HepG2 (cell line): ENCODE results near the gene IL4I1. TPM values are rescaled to one million over a fixed set of nuclear protein-coding genes. Genes with fewer than 3 reads are reported as not detected.

Source experiments
- ATAC-seq: fragments of 200-7000 bp; cut with Tn5 transposase; 3 replicates; pipeline ENCODE4 v1.9.1; 2020; ENCODE audit warnings: mild to moderate bottlenecking, moderate library complexity
- BruUV-seq: library from RNA; stranded (reverse); fragments of 400-500 nt; replicated peaks from 2 replicates; lab custom pipeline; 2021; lab: Mats Ljungman, UMichigan
- CTCF ChIA-PET: fragments of 300-600 bp; formaldehyde crosslinking; extraction: SDS; loops from one replicate; lab custom pipeline; 2021; ENCODE audit warnings: low total read pairs, inconsistent platforms, low intra/inter-chr PET ratio; lab: Yijun Ruan, JAX
- POLR2A ChIA-PET: fragments of 350-600 bp; sonication (Branson Sonifier 250); formaldehyde crosslinking; loops from one replicate; lab custom pipeline; 2020; ENCODE audit warnings: antibody characterized with exemption, inconsistent platforms; lab: Yijun Ruan, JAX
- DNase-seq: peaks from one replicate; pipeline ENCODE4 v3.0.0-alpha.2; 2015; ENCODE audit warnings: low spot score
- FAIRE-seq: peaks from 3 replicates; lab custom pipeline; 2011; peaks lifted over from hg19 to GRCh38; lab: Jason Lieb, UNC
- H2AFZ ChIP-seq: one replicate; pipeline ENCODE4 v1.6.1; 2011; ENCODE audit warnings: low read length, inconsistent platforms
- H3K27ac ChIP-seq: fragments of 300-600 bp; 3 replicates; pipeline ENCODE4 v1.8.0; 2011; ENCODE audit warnings: mixed run types, mild to moderate bottlenecking, mixed read lengths, low read length, inconsistent platforms; ENCODE audit not compliant: insufficient read depth; ENCODE audit errors: extremely low read length
- H3K27me3 ChIP-seq, 2 experiments: fragments of 200-600 bp in 1 of 2; 2 replicates in 1 of 2; 3 replicates in 1 of 2; pipeline versions ENCODE4 v1.6.0 to v1.8.0; 2011; ENCODE audit warnings: low read length in 2 of 2, mild to moderate bottlenecking in 2 of 2, moderate library complexity in 2 of 2, inconsistent platforms in 1 of 2; ENCODE audit not compliant: insufficient read depth in 2 of 2, control insufficient read depth in 1 of 2
- H3K36me3 ChIP-seq, 2 experiments: fragments of 200-600 bp in 1 of 2; replicated peaks in 1 of 2; 2 replicates in 1 of 2; 3 replicates in 1 of 2; pipeline versions ENCODE4 v1.5.1 to v1.8.0; 2011; ENCODE audit warnings: low read length in 2 of 2, inconsistent platforms in 1 of 2; ENCODE audit not compliant: insufficient read depth in 2 of 2, control insufficient read depth in 1 of 2
- H3K4me1 ChIP-seq: 2 replicates; pipeline ENCODE4 v1.5.1; 2012; ENCODE audit warnings: low read length, inconsistent platforms; ENCODE audit not compliant: insufficient read depth
- H3K4me2 ChIP-seq: 2 replicates; pipeline ENCODE4 v1.6.0; 2011; ENCODE audit warnings: low read depth, low read length, inconsistent platforms
- H3K4me3 ChIP-seq, 3 experiments: fragments of 200-600 bp in 1 of 3; sonication (generic), shearing (Covaris generic) in 1 of 3; replicated peaks in 1 of 3; 2 replicates each; pipeline ENCODE4 v1.5.1; 2011 to 2016; ENCODE audit warnings: low read length in 3 of 3, inconsistent platforms in 2 of 3, low read depth in 2 of 3, mild to moderate bottlenecking in 2 of 3, control low read depth in 1 of 3, mixed read lengths in 1 of 3; ENCODE audit not compliant: insufficient read depth in 1 of 3
- H3K79me2 ChIP-seq: one replicate; pipeline ENCODE4 v1.6.1; 2011; ENCODE audit warnings: low read length, inconsistent platforms; ENCODE audit not compliant: insufficient read depth
- H3K9ac ChIP-seq: 2 replicates; pipeline ENCODE4 v1.6.0; 2011; ENCODE audit warnings: mild to moderate bottlenecking, low read depth, low read length, inconsistent platforms; ENCODE audit not compliant: insufficient read depth
- H3K9me3 ChIP-seq: 2 replicates; pipeline ENCODE4 v1.5.1; 2012; ENCODE audit warnings: mild to moderate bottlenecking, low read length
- H4K20me1 ChIP-seq: 2 replicates; pipeline ENCODE4 v1.6.0; 2011; ENCODE audit warnings: inconsistent platforms, mild to moderate bottlenecking, low read length, moderate library complexity; ENCODE audit not compliant: insufficient read depth
- FOXO1 ChIP-seq: sonication (generic); formaldehyde crosslinking; IDR thresholded peaks from 2 replicates; pipeline ENCODE4 v1.4.0; 2020; ENCODE audit warnings: missing genetic modification reagents
- KMT2A ChIP-seq: sonication (generic); formaldehyde crosslinking; IDR thresholded peaks from 2 replicates; pipeline ENCODE4 v1.4.0; 2020; ENCODE audit warnings: missing genetic modification reagents
- MAZ ChIP-seq, 2 experiments: sonication (generic) in 1 of 2; formaldehyde crosslinking in 1 of 2; IDR thresholded peaks; 2 replicates each; pipeline versions ENCODE4 v1.5.0 to v1.6.1; 2012 to 2020; ENCODE audit warnings: low read depth in 2 of 2, mild to moderate bottlenecking in 2 of 2, borderline replicate concordance in 1 of 2, improper control_type of control experiment in 1 of 2, low read length in 1 of 2, missing genetic modification reagents in 1 of 2, moderate library complexity in 1 of 2
- PHF21A ChIP-seq: sonication (generic); formaldehyde crosslinking; IDR thresholded peaks from 2 replicates; pipeline ENCODE4 v1.5.0; 2020; ENCODE audit warnings: mild to moderate bottlenecking, missing genetic modification reagents
- SP140L ChIP-seq: sonication (generic); formaldehyde crosslinking; IDR thresholded peaks from 2 replicates; pipeline ENCODE4 v1.4.0; 2020; ENCODE audit warnings: missing genetic modification reagents, borderline replicate concordance
- ZKSCAN5 ChIP-seq: sonication (generic); formaldehyde crosslinking; IDR thresholded peaks from 2 replicates; pipeline ENCODE4 v1.5.1; 2020; ENCODE audit warnings: mild to moderate bottlenecking, missing genetic modification reagents
- ZNF264 ChIP-seq: sonication (generic); formaldehyde crosslinking; IDR thresholded peaks from 2 replicates; pipeline ENCODE4 v1.4.0; 2020; ENCODE audit warnings: missing genetic modification reagents
- ZNF589 ChIP-seq: sonication (generic); formaldehyde crosslinking; conservative IDR thresholded peaks from 2 replicates; pipeline ENCODE4 v1.8.0; 2022; ENCODE audit warnings: mild to moderate bottlenecking, moderate library complexity, missing genetic modification reagents
- ZNF75D ChIP-seq: sonication (generic); formaldehyde crosslinking; IDR thresholded peaks from 2 replicates; pipeline ENCODE4 v1.8.1; 2023; ENCODE audit warnings: missing genetic modification reagents, mild to moderate bottlenecking, borderline replicate concordance
- ZNF775 ChIP-seq: sonication (generic); formaldehyde crosslinking; IDR thresholded peaks from 2 replicates; pipeline ENCODE4 v1.4.0; 2020; ENCODE audit warnings: missing genetic modification reagents, mild to moderate bottlenecking, moderate library complexity, borderline replicate concordance
- WGBS: methylation state at CpG from one replicate; pipeline ENCODE4 v1.1.6; 2017; ENCODE audit warnings: low lambda C conversion rate; 5-methylcytosine and 5-hydroxymethylcytosine counted together
- in situ Hi-C: cut with HindIII; loops from 2 replicates; pipeline ENCODE4 v1.10.0; 2017; ENCODE audit warnings: low pct_unique_long_range_greater_than_20kb; ENCODE audit not compliant: extremely low pct_ligation_motif_present
- intact Hi-C: fragments of 100-400 bp; cut with micrococcal nuclease; formaldehyde crosslinking; loops from one replicate; pipeline ENCODE4 v1.10.0; 2022; ENCODE audit not compliant: unreplicated experiment
- polyA plus RNA-seq, 8 experiments: library from polyadenylated mRNA; depleted of rRNA in 3 of 8; stranded (reverse) in 7 of 8; unstranded in 1 of 8; fragments of >200 nt; fragmentation: Illumina TruSeq in 4 of 8; extraction: Trizol in 4 of 8; gene quantifications; 2 replicates each; pipeline versions ENCODE4 v1.2.1 to v1.2.3, GENCODE V29; 2011 to 2016; ENCODE audit warnings: low read depth in 4 of 8, missing spikeins in 1 of 8, mixed read lengths in 1 of 8; ENCODE audit not compliant: insufficient read depth in 1 of 8
- total RNA-seq, 5 experiments: library from RNA; depleted of rRNA; stranded (reverse); fragments of >200 nt; fragmentation: Illumina TruSeq; extraction: Trizol; gene quantifications; 2 replicates each; pipeline ENCODE4 v1.2.3, GENCODE V29; 2016; ENCODE audit warnings: low read depth in 1 of 5
- TF ChIP-seq, protein P1 (sequence below): sonication (generic); formaldehyde crosslinking; IDR thresholded peaks from 2 replicates; pipeline ENCODE4 v1.9.0; 2021; ENCODE audit warnings: missing genetic modification reagents, borderline replicate concordance
- TF ChIP-seq, protein P2 (sequence below): sonication (generic); formaldehyde crosslinking; IDR thresholded peaks from 2 replicates; pipeline ENCODE4 v1.5.0; 2020; ENCODE audit warnings: missing genetic modification reagents
- TF ChIP-seq, protein P3 (sequence below): IDR thresholded peaks from 2 replicates; pipeline ENCODE4 v1.6.1; 2016
- TF ChIP-seq, protein P4 (sequence below): sonication (generic); formaldehyde crosslinking; IDR thresholded peaks from 2 replicates; pipeline ENCODE4 v1.4.0; 2020; ENCODE audit warnings: missing genetic modification reagents, mild to moderate bottlenecking, borderline replicate concordance

The IL4I1 gene
- total and polyA plus RNA-seq, 2 of the 13 experiments (the other 11 are each of a cell fraction or from before 2014, with no cell fraction given): not detected

DNA sequence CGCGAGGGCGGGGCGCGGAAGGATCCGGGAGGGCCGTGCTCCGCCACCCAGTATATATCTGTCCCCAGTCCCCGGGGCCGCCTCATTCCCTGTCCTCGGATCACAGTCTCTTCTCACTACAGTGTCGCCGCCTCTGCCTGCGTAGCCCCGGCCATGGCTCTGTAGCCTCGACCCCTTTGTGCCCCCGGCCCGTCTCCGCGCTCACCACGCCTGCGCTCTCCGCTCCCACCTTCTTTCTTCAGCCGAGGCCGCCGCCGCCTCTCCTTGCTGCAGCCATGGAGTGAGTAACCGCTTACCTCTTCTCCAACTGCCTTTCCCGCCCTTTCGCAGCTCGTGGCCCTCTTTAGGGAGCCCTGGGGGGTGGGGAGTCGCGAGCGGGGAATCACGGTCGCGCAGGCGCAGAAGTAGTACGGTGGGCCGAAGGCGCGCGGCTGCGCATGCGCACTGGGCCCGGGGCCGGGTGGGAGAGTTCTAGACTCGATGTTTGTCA is 32.5 kb upstream of the IL4I1 start, which contains the start of the genes ATF5 and NUP62:
ATF5 (plus strand) TSS at position 85 of the 490 bp plus-strand sequence. CDS start 1,646 bp downstream, outside the sequence.
NUP62 (minus strand) TSS at position 384 of the 490 bp plus-strand sequence. CDS start 19,697 bp downstream, outside the sequence.
- Histone ChIP-seq H3K4me1 (peaks cover 27% of the 10 kb centered on the region), H3K9me3 (no peaks in the 10 kb centered on the region), H2AFZ (no peak within 1 kb of the TSS), H3K79me2 (peaks cover 35% of the 10 kb centered on the region), H3K4me2 (peak within 1 kb of the TSS; percentile 94), H3K9ac (peak within 1 kb of the TSS; percentile 95), H4K20me1 (no peaks in the 10 kb centered on the region), H3K27me3 (no peaks in the 10 kb centered on the region; a peak in 1 of 5 replicates), H3K4me3 (peak within 1 kb of the TSS; percentile 71 to 95 (median 89)), H3K36me3 (peaks cover 10 to 25% of the 10 kb centered on the region in 2 experiments; a peak in 4 of 5 replicates), H3K27ac (peak within 1 kb of the TSS; percentile 94)
- POLR2A ChIA-PET: interaction anchor here (0.7 to 3.5 kb wide), 16 partner anchors 11 to 253 kb away, joined by 3 to 22 read pairs (median 6); partner anchors contain the start of genes AKT1S1, AP2A1, PRMT1 and PTOV1
- whole genome bisulfite sequencing: 1% methylated on average over 36 of the region's 48 CpGs
- DNase-seq: peak; percentile 80
- CTCF ChIA-PET: no interaction called here
- TSS peak; percentile 89 for BruUV-seq
- intact Hi-C loops: no loop called here
- peak; percentile 56 for FAIRE-seq
- in situ Hi-C loops: no loop called here
- ATAC-seq: peak; percentile 69
- TF ChIP-seq, protein P1, sequence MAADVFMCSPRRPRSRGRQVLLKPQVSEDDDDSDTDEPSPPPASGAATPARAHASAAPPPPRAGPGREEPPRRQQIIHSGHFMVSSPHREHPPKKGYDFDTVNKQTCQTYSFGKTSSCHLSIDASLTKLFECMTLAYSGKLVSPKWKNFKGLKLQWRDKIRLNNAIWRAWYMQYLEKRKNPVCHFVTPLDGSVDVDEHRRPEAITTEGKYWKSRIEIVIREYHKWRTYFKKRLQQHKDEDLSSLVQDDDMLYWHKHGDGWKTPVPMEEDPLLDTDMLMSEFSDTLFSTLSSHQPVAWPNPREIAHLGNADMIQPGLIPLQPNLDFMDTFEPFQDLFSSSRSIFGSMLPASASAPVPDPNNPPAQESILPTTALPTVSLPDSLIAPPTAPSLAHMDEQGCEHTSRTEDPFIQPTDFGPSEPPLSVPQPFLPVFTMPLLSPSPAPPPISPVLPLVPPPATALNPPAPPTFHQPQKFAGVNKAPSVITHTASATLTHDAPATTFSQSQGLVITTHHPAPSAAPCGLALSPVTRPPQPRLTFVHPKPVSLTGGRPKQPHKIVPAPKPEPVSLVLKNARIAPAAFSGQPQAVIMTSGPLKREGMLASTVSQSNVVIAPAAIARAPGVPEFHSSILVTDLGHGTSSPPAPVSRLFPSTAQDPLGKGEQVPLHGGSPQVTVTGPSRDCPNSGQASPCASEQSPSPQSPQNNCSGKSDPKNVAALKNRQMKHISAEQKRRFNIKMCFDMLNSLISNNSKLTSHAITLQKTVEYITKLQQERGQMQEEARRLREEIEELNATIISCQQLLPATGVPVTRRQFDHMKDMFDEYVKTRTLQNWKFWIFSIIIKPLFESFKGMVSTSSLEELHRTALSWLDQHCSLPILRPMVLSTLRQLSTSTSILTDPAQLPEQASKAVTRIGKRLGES (CRISPR knock-in tag): peak; percentile 76
- peak; percentile 93; the same call in 1 of the 2 replicates for TF ChIP-seq SP140L (CRISPR knock-in tag)
- no peak for TF ChIP-seq ZNF775 (CRISPR knock-in tag)
- TF ChIP-seq FOXO1 (CRISPR knock-in tag): 0 out of 2 replicates have a peak, but pooled peaks have one; percentile 16
- TF ChIP-seq ZKSCAN5 (CRISPR knock-in tag): 0 out of 2 replicates have a peak, but pooled peaks have one; percentile 6
- TF ChIP-seq MAZ (IDR thresholded peaks at IDR 0.05; ENCODE audit: borderline replicate concordance, low read depth, low read length): no peak
- 0 out of 2 replicates have a peak, but pooled peaks have one; percentile 65 for TF ChIP-seq MAZ (CRISPR knock-in tag; IDR thresholded peaks at IDR 0.05; ENCODE audit: low read depth)
- TF ChIP-seq, protein P2, sequence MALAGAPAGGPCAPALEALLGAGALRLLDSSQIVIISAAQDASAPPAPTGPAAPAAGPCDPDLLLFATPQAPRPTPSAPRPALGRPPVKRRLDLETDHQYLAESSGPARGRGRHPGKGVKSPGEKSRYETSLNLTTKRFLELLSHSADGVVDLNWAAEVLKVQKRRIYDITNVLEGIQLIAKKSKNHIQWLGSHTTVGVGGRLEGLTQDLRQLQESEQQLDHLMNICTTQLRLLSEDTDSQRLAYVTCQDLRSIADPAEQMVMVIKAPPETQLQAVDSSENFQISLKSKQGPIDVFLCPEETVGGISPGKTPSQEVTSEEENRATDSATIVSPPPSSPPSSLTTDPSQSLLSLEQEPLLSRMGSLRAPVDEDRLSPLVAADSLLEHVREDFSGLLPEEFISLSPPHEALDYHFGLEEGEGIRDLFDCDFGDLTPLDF: peak; percentile 95
- peak; percentile 53; the same call in 1 of the 2 replicates for TF ChIP-seq PHF21A (CRISPR knock-in tag)
- TF ChIP-seq, protein P3, sequence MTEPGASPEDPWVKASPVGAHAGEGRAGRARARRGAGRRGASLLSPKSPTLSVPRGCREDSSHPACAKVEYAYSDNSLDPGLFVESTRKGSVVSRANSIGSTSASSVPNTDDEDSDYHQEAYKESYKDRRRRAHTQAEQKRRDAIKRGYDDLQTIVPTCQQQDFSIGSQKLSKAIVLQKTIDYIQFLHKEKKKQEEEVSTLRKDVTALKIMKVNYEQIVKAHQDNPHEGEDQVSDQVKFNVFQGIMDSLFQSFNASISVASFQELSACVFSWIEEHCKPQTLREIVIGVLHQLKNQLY (CRISPR knock-in tag): no peak
- TF ChIP-seq, protein P4, sequence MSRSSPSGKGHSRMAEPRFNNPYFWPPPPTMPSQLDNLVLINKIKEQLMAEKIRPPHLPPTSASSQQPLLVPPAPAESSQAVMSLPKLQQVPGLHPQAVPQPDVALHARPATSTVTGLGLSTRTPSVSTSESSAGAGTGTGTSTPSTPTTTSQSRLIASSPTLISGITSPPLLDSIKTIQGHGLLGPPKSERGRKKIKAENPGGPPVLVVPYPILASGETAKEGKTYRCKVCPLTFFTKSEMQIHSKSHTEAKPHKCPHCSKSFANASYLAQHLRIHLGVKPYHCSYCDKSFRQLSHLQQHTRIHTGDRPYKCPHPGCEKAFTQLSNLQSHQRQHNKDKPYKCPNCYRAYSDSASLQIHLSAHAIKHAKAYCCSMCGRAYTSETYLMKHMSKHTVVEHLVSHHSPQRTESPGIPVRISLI (CRISPR knock-in tag): peak; percentile 45
- 0 out of 2 replicates have a peak, but pooled peaks have one; percentile 90 for TF ChIP-seq ZNF75D (CRISPR knock-in tag)
- TF ChIP-seq ZNF589 (CRISPR knock-in tag): peak; percentile 67; the same call in 1 of the 2 replicates
- peak; percentile 79; the same call in 1 of the 2 replicates for TF ChIP-seq ZNF264
- TF ChIP-seq KMT2A (CRISPR knock-in tag): peak; percentile 72
